Bronchial epithelial cell (primary cell): ENCODE data around the gene ITGA3. TPM values are rescaled to one million over a fixed set of nuclear protein-coding genes. Genes with fewer than 3 reads are reported as not detected.
"Not testable (repeated sequence)": the region's sequence is repeated elsewhere in the genome, so short reads cannot be mapped to it uniquely, and the experiment has no call there.

Source experiments
- DNase-seq: peaks from one replicate; pipeline ENCODE4 v3.0.0-alpha.2; 2010; ENCODE audit warnings: low read depth
- FAIRE-seq: peaks from 2 replicates; lab custom pipeline; 2011; peaks lifted over from hg19 to GRCh38; lab: Jason Lieb, UNC
- H3K27me3 ChIP-seq: 2 replicates; pipeline ENCODE4 v1.5.1; 2011; ENCODE audit warnings: low read length; ENCODE audit not compliant: control insufficient read depth, insufficient read depth
- H3K36me3 ChIP-seq: 2 replicates; pipeline ENCODE4 v1.5.1; 2011; ENCODE audit warnings: low read length; ENCODE audit not compliant: control insufficient read depth, insufficient read depth
- H3K4me3 ChIP-seq: 2 replicates; pipeline ENCODE4 v1.5.1; 2011; ENCODE audit warnings: mild to moderate bottlenecking, low read depth, low read length, control low read depth
- total RNA-seq: library from RNA; depleted of rRNA; stranded (reverse); fragments of >200 nt; gene quantifications from 2 replicates; pipeline ENCODE4 v1.2.1, GENCODE V29; 2014
- TF ChIP-seq, protein P1 (sequence below): IDR thresholded peaks from 2 replicates; pipeline ENCODE4 v1.5.1; 2011; ENCODE audit warnings: mild to moderate bottlenecking, moderate library complexity, low read length, control low read depth, inconsistent platforms; ENCODE audit not compliant: insufficient read depth, severe bottlenecking

The ITGA3 gene
- total RNA-seq, 1 donor from 2014 or later = 633 TPM

DNA sequence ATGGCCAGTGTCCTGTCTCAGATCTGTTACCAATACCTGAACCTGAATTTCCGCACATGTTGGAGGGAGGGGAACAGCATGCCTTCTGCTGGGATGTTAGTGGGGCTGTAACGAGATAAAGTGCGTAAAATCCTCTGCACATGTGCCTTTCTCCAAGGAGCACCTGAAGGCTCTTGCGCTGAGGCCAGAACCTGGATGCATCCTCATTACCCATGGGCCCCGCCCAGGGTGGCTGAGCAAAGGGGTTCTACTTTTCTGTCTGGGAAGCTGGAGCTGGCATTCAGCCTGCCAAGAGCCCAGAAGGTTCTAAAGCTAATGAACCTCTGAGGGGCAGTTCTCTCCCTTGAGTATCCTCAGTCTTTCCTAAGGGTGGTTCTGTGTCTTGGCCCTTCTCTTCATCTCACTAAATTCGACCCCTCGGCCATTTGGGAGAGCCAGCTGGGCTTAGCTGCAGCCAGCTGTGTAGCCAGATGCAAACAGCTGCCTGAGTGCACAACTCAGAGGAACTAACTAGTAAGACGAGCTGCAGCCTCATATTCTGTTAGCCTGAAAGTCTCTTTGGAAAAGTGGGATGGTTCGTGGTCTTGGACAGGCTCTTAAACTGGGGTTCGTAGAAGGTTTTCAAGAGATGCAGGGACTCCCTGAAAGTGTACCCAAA lies 2.5 kb downstream of the ITGA3 start:
- FAIRE-seq (no peak), DNase-seq (no peak)
- Histone ChIP-seq H3K36me3 (peaks cover 8% of the 10 kb centered on the region), H3K27me3 (no peaks in the 10 kb centered on the region), H3K4me3 (peak overlapping the region; percentile 68)
- TF ChIP-seq, protein P1, sequence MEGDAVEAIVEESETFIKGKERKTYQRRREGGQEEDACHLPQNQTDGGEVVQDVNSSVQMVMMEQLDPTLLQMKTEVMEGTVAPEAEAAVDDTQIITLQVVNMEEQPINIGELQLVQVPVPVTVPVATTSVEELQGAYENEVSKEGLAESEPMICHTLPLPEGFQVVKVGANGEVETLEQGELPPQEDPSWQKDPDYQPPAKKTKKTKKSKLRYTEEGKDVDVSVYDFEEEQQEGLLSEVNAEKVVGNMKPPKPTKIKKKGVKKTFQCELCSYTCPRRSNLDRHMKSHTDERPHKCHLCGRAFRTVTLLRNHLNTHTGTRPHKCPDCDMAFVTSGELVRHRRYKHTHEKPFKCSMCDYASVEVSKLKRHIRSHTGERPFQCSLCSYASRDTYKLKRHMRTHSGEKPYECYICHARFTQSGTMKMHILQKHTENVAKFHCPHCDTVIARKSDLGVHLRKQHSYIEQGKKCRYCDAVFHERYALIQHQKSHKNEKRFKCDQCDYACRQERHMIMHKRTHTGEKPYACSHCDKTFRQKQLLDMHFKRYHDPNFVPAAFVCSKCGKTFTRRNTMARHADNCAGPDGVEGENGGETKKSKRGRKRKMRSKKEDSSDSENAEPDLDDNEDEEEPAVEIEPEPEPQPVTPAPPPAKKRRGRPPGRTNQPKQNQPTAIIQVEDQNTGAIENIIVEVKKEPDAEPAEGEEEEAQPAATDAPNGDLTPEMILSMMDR = no peak

DNA sequence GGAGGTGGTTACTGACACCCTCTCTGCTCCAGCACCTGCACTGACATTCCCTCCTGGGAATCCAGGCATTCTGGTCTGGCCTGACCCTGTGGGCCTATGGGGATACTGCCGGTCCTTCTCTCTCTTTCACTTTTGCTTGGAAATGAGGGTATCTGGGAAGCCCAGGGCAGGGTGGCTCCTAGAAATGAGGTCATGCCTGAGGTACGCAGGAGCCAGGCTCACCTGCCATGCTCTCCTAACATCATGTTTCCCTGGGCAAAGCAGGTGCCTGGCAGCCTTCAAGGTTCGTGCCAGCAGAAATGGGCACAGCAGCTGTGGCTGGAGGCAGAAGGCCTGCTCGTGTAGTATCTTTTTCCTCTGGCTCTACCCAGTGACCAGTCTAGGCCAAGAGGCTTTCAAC lies 3.3 kb downstream of the ITGA3 start:
- Histone ChIP-seq H3K27me3 (no peaks in the 10 kb centered on the region), H3K4me3 (peak overlapping the region; percentile 68), H3K36me3 (peaks cover 10% of the 10 kb centered on the region)
- no peak for DNase-seq
- FAIRE-seq = no peak
- TF ChIP-seq, protein P1 = no peak

DNA sequence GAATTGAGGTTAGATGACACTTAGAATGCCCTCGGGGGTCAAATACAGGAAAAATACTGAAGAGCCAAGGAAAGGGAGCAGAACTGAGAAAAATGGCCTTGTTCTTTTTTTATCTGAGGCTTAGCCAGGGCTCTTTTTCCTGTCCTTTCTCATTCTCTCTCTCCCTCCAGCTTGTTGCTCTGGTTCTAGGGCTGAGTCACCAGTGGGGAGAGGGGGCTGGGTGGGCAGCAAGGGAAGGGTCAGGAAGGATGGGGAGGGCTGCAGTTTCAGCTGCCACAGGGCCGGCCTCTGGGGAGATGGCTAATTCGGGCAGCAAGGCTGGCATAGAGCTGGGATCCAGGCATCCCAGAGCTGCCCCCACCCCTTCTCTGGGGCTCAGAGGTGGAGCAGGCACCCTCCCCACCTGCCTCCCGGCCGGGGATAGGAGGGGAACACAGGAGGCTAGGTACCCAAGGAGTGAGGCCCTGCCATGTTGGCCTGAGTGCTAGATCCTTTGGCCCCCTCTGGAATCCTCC lies 3.9 kb downstream of the ITGA3 start:
- peaks cover 10% of the 10 kb centered on the region for H3K36me3 ChIP-seq
- TF ChIP-seq, protein P1 = no peak
- FAIRE-seq (no peak), DNase-seq (no peak)
- H3K4me3 ChIP-seq = no peak overlapping the region
- H3K27me3 ChIP-seq = no peaks in the 10 kb centered on the region

DNA sequence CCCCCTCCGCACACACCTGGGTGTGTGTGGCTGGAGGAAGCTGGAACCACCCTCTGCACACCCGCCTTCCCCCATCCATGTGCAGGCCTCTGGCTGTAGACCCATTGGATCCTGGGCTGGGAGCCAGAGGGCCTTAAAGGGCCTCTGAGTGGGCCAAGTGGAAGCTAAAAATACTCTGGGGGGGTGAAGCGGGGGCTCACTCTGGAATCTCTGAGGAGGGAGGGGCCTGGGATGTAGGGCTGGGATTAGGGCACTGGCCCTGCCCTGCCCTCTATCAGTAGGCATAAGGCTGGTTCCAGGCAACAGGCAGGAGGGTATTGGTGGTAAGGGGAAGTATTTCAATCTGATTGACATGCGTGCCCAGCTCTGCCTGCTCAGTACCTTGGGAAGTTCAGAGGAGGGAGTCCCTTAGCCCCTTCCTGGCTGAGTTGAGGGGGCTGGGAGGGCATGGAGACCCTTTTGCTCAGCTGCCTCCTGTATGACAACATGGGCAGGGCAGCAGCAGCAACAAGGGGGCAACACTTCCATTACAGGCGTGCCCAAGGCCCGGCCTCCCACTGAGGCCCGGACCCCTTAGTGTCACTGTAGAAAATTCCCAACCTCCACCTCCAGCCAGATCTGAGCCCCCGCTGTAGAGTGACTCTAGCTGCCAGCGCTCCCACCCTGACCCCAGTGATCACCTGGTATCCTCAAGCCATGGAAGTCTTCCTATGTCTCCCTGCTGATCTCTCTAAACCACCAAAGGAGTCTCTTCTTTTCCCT lies 5.2 kb downstream of the ITGA3 start:
- Histone ChIP-seq H3K27me3 (no peaks in the 10 kb centered on the region), H3K36me3 (peaks cover 15% of the 10 kb centered on the region), H3K4me3 (no peak overlapping the region)
- FAIRE-seq (peak; percentile 50), DNase-seq (peak; percentile 72)
- TF ChIP-seq, protein P1 = no peak

DNA sequence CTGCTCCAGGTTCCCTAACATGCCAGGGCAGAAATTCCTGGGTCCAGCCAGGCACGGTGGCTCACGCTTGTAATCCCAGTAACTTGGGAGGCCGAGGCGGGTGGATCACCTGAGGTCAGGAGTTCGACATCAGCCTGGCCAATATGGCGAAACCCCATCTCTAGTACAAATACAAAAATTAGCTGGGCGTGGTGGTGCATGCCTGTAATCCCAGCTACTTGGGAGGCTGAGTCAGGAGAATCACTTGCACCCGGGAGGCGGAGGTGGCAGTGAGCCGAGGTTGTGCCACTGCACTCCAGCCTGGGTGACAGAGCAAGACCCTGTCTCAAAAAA lies 5.8 kb downstream of the ITGA3 start:
- not testable (repeated sequence) for FAIRE-seq, H3K4me3 ChIP-seq, H3K27me3 ChIP-seq, DNase-seq
- H3K36me3 ChIP-seq = peaks cover 18% of the 10 kb centered on the region
